ENCODE results near the gene LIMS2. TPM values are rescaled to one million over a fixed set of nuclear protein-coding genes. Genes with fewer than 3 reads are reported as not detected.

LIMS2 gene
- total and polyA plus RNA-seq, 7 donors: 9.3 to 31.8 (median 16.4) TPM

DNA sequence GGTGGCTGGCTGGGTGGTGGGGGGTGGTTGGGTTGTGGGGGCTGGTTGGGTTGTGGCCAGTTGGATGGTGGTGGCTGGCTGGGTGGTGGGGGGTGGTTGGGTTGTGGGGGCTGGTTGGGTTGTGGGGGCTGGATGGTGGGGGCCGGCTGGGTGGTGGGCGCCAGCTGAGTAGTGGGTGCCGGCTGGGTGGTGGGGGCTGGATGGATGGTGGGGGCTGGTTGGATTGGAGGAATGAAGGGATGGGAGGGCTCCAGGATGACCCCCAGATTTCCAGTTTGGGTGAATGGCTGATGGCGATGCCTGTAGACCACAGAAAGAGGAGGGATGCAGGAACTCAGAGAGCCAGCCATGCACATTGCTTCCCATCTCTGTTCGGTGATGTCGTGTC is 56.1 kb downstream of the LIMS2 start:
- intact Hi-C loops (cut with DNase I): no loop called here
- Histone ChIP-seq H3K4me3 (no peak overlapping the region), H3K4me1 (no peaks in the 10 kb centered on the region), H3K36me3 (ENCODE audit: insufficient read depth in 1 of 2, low read depth in 1 of 2) (no peaks in the 10 kb centered on the region), H3K9me3 (no peaks in the 10 kb centered on the region), H3K27me3 (ENCODE audit: insufficient read depth in 3 of 3, low read length in 2 of 3) (no peaks in the 10 kb centered on the region), H3K27ac (no peak overlapping the region)
- 96 to 97% (median 97%) methylated on average over 3 to 6 of the region's 6 CpGs for WGBS, 3 donors
- DNase-seq: no peak
- no peak for ATAC-seq
- TF ChIP-seq, protein P1, sequence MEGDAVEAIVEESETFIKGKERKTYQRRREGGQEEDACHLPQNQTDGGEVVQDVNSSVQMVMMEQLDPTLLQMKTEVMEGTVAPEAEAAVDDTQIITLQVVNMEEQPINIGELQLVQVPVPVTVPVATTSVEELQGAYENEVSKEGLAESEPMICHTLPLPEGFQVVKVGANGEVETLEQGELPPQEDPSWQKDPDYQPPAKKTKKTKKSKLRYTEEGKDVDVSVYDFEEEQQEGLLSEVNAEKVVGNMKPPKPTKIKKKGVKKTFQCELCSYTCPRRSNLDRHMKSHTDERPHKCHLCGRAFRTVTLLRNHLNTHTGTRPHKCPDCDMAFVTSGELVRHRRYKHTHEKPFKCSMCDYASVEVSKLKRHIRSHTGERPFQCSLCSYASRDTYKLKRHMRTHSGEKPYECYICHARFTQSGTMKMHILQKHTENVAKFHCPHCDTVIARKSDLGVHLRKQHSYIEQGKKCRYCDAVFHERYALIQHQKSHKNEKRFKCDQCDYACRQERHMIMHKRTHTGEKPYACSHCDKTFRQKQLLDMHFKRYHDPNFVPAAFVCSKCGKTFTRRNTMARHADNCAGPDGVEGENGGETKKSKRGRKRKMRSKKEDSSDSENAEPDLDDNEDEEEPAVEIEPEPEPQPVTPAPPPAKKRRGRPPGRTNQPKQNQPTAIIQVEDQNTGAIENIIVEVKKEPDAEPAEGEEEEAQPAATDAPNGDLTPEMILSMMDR (IDR thresholded peaks at IDR 0.05): no peak

DNA sequence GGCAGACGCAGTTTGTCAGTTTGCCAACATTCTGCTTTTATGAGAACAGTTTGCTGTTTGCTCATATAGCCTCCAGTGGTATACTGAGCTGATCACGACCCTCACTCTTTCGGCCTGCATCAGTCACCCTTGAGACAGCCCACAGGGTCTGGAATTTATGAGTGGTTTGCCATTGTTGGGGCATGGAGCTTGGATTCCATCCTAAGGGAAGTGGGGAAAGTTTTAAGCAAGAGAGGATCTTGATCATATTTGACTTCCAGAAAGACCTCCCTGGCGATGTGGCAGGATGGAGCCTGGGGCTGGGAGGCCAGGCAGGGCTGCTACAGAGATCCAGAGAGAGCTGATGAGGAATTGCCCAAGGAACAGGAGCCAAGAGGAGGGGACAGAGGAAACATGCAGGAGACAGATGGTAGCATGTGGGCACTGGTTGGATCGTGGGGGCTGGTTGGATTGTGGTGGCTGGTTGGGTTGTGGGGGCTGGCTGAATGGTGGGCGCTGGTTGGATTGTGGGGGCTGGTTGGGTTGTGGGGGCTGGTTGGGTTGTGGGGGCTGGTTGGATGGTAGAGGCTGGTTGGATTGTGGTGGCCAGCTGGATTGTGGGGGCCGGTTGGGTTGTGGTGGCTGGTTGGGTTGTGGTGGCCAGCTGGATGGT is 56.7 kb downstream of the LIMS2 start:
- Histone ChIP-seq H3K36me3 (ENCODE audit: insufficient read depth in 1 of 2, low read depth in 1 of 2) (no peaks in the 10 kb centered on the region), H3K27me3 (ENCODE audit: insufficient read depth in 3 of 3, low read length in 2 of 3) (no peaks in the 10 kb centered on the region), H3K9me3 (no peaks in the 10 kb centered on the region), H3K27ac (no peak overlapping the region), H3K4me1 (no peaks in the 10 kb centered on the region), H3K4me3 (no peak overlapping the region)
- WGBS, 3 donors: 68 to 78% (median 76%) methylated on average over 7 of the region's 7 CpGs
- intact Hi-C loops (cut with DNase I): no loop called here
- TF ChIP-seq, protein P1 (IDR thresholded peaks at IDR 0.05): no peak
- DNase-seq: no peak
- ATAC-seq: no peak

DNA sequence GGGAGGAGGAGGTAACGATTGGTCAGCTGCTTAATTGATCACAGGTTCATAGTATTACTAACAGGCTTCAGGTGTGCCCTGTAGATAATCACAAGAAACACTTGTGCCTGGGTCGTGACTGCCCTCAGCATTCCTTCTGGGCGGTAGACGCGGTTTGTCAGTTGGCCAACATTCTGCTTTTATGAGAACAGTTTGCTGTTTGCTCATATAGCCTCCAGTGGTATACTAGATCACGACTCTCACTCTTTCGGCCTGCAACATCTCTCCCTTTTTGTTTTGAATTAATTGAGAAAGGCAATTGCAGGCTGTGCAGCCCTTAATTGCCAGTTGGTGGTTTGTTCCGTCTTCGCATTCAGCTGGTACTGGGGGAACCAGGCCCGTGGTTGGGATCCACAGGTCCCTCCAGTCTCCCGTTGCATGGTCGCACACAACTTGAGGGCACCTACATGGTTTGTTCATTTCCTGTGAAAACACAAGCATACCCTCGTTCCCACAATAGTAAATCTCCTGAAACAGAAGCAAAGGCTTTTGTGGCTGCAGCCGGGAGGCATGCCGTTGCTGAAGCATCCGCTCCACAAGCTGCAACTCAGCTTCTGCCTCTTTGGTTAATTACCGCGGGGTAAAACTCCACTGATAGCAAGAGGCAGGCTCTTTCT is 59.7 kb downstream of the LIMS2 start:
- H3K27me3 ChIP-seq (ENCODE audit: insufficient read depth in 3 of 3, low read length in 2 of 3): peaks cover 0 to 3% (median 0%) of the 10 kb centered on the region in 3 donors
- TF ChIP-seq, protein P1 (IDR thresholded peaks at IDR 0.05): no peak
- 77 to 82% (median 81%) methylated on average over 18 of the region's 18 CpGs for WGBS, 3 donors
- no peak for ATAC-seq
- no peak overlapping the region for H3K4me3 ChIP-seq
- H3K4me1 ChIP-seq: no peaks in the 10 kb centered on the region
- intact Hi-C loops (cut with DNase I): no loop called here
- H3K36me3 ChIP-seq (ENCODE audit: insufficient read depth in 1 of 2, low read depth in 1 of 2): no peaks in the 10 kb centered on the region
- DNase-seq: no peak
- H3K27ac ChIP-seq: no peak overlapping the region
- H3K9me3 ChIP-seq: no peaks in the 10 kb centered on the region

DNA sequence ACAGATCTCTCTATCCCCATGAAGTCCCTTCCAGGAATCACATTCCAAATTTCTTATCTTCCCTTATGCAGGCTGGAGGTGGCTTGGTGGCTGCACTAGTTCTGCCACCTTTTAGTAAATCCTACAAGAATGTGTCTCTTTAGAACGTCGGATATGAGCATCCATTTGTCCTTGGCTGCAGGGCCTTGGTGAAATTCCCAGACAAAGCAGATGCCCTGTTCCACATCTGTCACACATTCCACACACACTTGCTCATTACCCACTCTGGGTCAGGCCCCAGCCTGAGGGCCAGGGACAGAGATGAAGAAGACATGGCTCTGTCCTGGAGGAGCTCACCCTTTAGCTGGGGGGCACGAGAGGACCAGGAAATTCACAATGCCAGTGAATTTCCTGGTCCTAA is 60.6 kb downstream of the LIMS2 start:
- ATAC-seq: no peak
- intact Hi-C loops (cut with DNase I): no loop called here

More for the DNA sequence above, 60.6 kb downstream of the LIMS2 start:
- Histone ChIP-seq H3K27me3 (ENCODE audit: insufficient read depth in 3 of 3, low read length in 2 of 3) (peaks cover 0 to 3% (median 0%) of the 10 kb centered on the region in 3 donors), H3K9me3 (no peaks in the 10 kb centered on the region), H3K36me3 (ENCODE audit: insufficient read depth in 1 of 2, low read depth in 1 of 2) (no peaks in the 10 kb centered on the region), H3K4me1 (no peaks in the 10 kb centered on the region), H3K27ac (no peak overlapping the region), H3K4me3 (no peak overlapping the region)
- TF ChIP-seq, protein P1 (IDR thresholded peaks at IDR 0.05): no peak
- no peak for DNase-seq
- 32 to 52% (median 43%) methylated on average over 3 of the region's 3 CpGs for WGBS, 3 donors
